H9 (cell line): ENCODE results near the gene GDPD4. TPM values are rescaled to one million over a fixed set of nuclear protein-coding genes. Genes with fewer than 3 reads are reported as not detected.

ENCODE experiments used
- DNase-seq: peaks from one replicate; pipeline ENCODE4 v3.0.0-alpha.2; 2017
- H2AFZ ChIP-seq: one replicate; pipeline ENCODE4 v1.6.1; 2013; ENCODE audit warnings: mild to moderate bottlenecking, low read length, control low read depth, moderate library complexity
- H2AK5ac ChIP-seq: 2 replicates; pipeline ENCODE4 v1.6.1; 2013; ENCODE audit warnings: low read length, control low read depth, mixed read lengths; ENCODE audit not compliant: insufficient read length
- H2BK120ac ChIP-seq: one replicate; pipeline ENCODE4 v1.6.1; 2013; ENCODE audit warnings: low read depth, mild to moderate bottlenecking, low read length, control low read depth, inconsistent platforms; ENCODE audit not compliant: poor library complexity, severe bottlenecking
- H2BK12ac ChIP-seq: 2 replicates; pipeline ENCODE4 v1.6.1; 2013; ENCODE audit warnings: low read length, control low read depth, mixed read lengths, low read depth; ENCODE audit not compliant: insufficient read length
- H2BK15ac ChIP-seq: 2 replicates; pipeline ENCODE4 v1.6.1; 2013; ENCODE audit warnings: low read depth, low read length, control low read depth
- H2BK20ac ChIP-seq: one replicate; pipeline ENCODE4 v1.6.1; 2013; ENCODE audit warnings: low read depth, mild to moderate bottlenecking, low read length, control low read depth, inconsistent platforms; ENCODE audit not compliant: poor library complexity, severe bottlenecking
- H2BK5ac ChIP-seq: 2 replicates; pipeline ENCODE4 v1.6.1; 2013; ENCODE audit warnings: low read length, control low read depth, mixed read lengths; ENCODE audit not compliant: insufficient read length
- H3K14ac ChIP-seq: 2 replicates; pipeline ENCODE4 v1.6.1; 2013; ENCODE audit warnings: low read length, control low read depth; ENCODE audit not compliant: insufficient read depth
- H3K18ac ChIP-seq: 2 replicates; pipeline ENCODE4 v1.6.1; 2013; ENCODE audit warnings: low read depth, mild to moderate bottlenecking, mixed read lengths, low read length, control low read depth; ENCODE audit not compliant: insufficient read length
- H3K23ac ChIP-seq: 2 replicates; pipeline ENCODE4 v1.6.1; 2013; ENCODE audit warnings: low read length, control low read depth, mixed read lengths, low read depth; ENCODE audit not compliant: insufficient read length
- H3K23me2 ChIP-seq: 2 replicates; pipeline ENCODE4 v1.6.1; 2013; ENCODE audit warnings: low read depth, mild to moderate bottlenecking, mixed read lengths, low read length, control low read depth; ENCODE audit not compliant: insufficient read length, poor library complexity, severe bottlenecking
- H3K27ac ChIP-seq: 2 replicates; pipeline ENCODE4 v1.5.1; 2013; ENCODE audit warnings: low read length, control low read depth, mixed read lengths, low read depth; ENCODE audit not compliant: insufficient read length
- H3K27me3 ChIP-seq: 2 replicates; pipeline ENCODE4 v1.6.1; 2013; ENCODE audit warnings: low read length, control low read depth, inconsistent platforms; ENCODE audit not compliant: insufficient read depth
- H3K4ac ChIP-seq: 2 replicates; pipeline ENCODE4 v1.6.1; 2013; ENCODE audit warnings: low read depth, mild to moderate bottlenecking, control low read depth, inconsistent platforms, low read length, moderate library complexity
- H3K4me1 ChIP-seq: 2 replicates; pipeline ENCODE4 v1.6.1; 2013; ENCODE audit warnings: low read length, control low read depth, inconsistent platforms; ENCODE audit not compliant: insufficient read depth
- H3K4me2 ChIP-seq: 2 replicates; pipeline ENCODE4 v1.6.1; 2013; ENCODE audit warnings: low read length, control low read depth, mixed read lengths; ENCODE audit not compliant: insufficient read length, insufficient read depth
- H3K56ac ChIP-seq: 2 replicates; pipeline ENCODE4 v1.6.1; 2013; ENCODE audit warnings: low read depth, mild to moderate bottlenecking, mixed read lengths, low read length, control low read depth; ENCODE audit not compliant: insufficient read length
- H3K79me1 ChIP-seq: 2 replicates; pipeline ENCODE4 v1.6.1; 2013; ENCODE audit warnings: low read depth, mild to moderate bottlenecking, moderate library complexity, low read length, control low read depth, inconsistent platforms; ENCODE audit not compliant: insufficient read depth, poor library complexity, severe bottlenecking
- H3K79me2 ChIP-seq: 2 replicates; pipeline ENCODE4 v1.6.1; 2013; ENCODE audit warnings: low read length, control low read depth, inconsistent platforms; ENCODE audit not compliant: insufficient read depth
- H3K9ac ChIP-seq: 2 replicates; pipeline ENCODE4 v1.6.1; 2013; ENCODE audit warnings: low read length, control low read depth, mixed read lengths; ENCODE audit not compliant: insufficient read length; ENCODE audit errors: extremely low read depth
- H3K9me3 ChIP-seq: one replicate; pipeline ENCODE4 v1.6.1; 2013; ENCODE audit warnings: low read depth, low read length, inconsistent platforms; ENCODE audit not compliant: control insufficient read depth
- H3T11ph ChIP-seq: one replicate; pipeline ENCODE4 v1.6.1; 2013; ENCODE audit warnings: mild to moderate bottlenecking, low read length, control low read depth, inconsistent platforms
- H4K20me1 ChIP-seq: one replicate; pipeline ENCODE4 v1.6.1; 2013; ENCODE audit not compliant: control insufficient read depth, insufficient read length, insufficient read depth
- H4K5ac ChIP-seq: 2 replicates; pipeline ENCODE4 v1.6.1; 2013; ENCODE audit warnings: low read depth, mild to moderate bottlenecking, mixed read lengths, low read length, control low read depth; ENCODE audit not compliant: insufficient read length
- H4K8ac ChIP-seq: replicated peaks from 2 replicates; pipeline ENCODE4 v1.6.1; 2013; ENCODE audit warnings: low read length, control low read depth, mixed read lengths, low read depth; ENCODE audit not compliant: insufficient read length
- H4K91ac ChIP-seq: 2 replicates; pipeline ENCODE4 v1.6.1; 2013; ENCODE audit warnings: low read depth, mild to moderate bottlenecking, moderate library complexity, mixed read lengths, low read length, control low read depth; ENCODE audit not compliant: insufficient read length
- H3K27ac Mint-ChIP-seq, 3 experiments: 2 replicates in 2 of 3; 3 replicates in 1 of 3; pipeline ENCODE4 v1.8.0; 2020 to 2021; ENCODE audit warnings: mixed read lengths in 3 of 3, mild to moderate bottlenecking in 1 of 3, moderate library complexity in 1 of 3
- H3K27me3 Mint-ChIP-seq: 2 replicates; pipeline ENCODE4 v1.8.0; 2021; ENCODE audit warnings: low read depth, mild to moderate bottlenecking, moderate library complexity, mixed read lengths
- H3K36me3 Mint-ChIP-seq, 3 experiments: 2 replicates in 2 of 3; 3 replicates in 1 of 3; pipeline ENCODE4 v1.8.0; 2020 to 2021; ENCODE audit warnings: low read depth in 3 of 3, mixed read lengths in 3 of 3; ENCODE audit not compliant: insufficient read depth in 1 of 3
- H3K4me1 Mint-ChIP-seq, 2 experiments: 2 replicates each; pipeline ENCODE4 v1.8.0; 2020; ENCODE audit warnings: mixed read lengths in 2 of 2
- H3K4me3 Mint-ChIP-seq, 2 experiments: 2 replicates in 1 of 2; 3 replicates in 1 of 2; pipeline ENCODE4 v1.8.0; 2020 to 2021; ENCODE audit warnings: mild to moderate bottlenecking in 2 of 2, mixed read lengths in 2 of 2, moderate library complexity in 1 of 2
- H3K9me3 Mint-ChIP-seq, 2 experiments: 2 replicates in 1 of 2; 3 replicates in 1 of 2; pipeline ENCODE4 v1.8.0; 2020; ENCODE audit warnings: mild to moderate bottlenecking in 2 of 2, mixed read lengths in 2 of 2, moderate library complexity in 1 of 2
- WGBS: extraction: QIAGEN DNeasy Blood & Tissue Kit; methylation state at CpG from one replicate; pipeline ENCODE4 v1.1.7; 2013; ENCODE audit warnings: missing lambda C conversion rate, low lambda C conversion rate, mixed read lengths; ENCODE audit not compliant: insufficient read length; ENCODE audit errors: extremely low coverage; 5-methylcytosine and 5-hydroxymethylcytosine counted together
- total RNA-seq: library from RNA; stranded (reverse); gene quantifications from 2 replicates; pipeline ENCODE4 v1.2.1, GENCODE V29; 2021
- TF ChIP-seq, protein P1 (sequence below): fragments of 200-600 bp; sonication (generic); conservative IDR thresholded peaks from 3 replicates; pipeline ENCODE4 v1.8.0; 2021; ENCODE audit warnings: antibody characterized with exemption, mild to moderate bottlenecking

Gene GDPD4
- total RNA-seq, 1 experiment from 2014 or later = not detected

GRCh38 chr11:77214557-77214956 lies 86.9 kb downstream of the GDPD4 start:
- H4K20me1 ChIP-seq = no peaks in the 10 kb centered on the region
- no peak overlapping the region for H3T11ph ChIP-seq
- Mint-ChIP-seq H3K36me3 (no peaks in the 10 kb centered on the region; a peak in 1 of 7 replicates), H3K27me3 (no peaks in the 10 kb centered on the region; the same call in 1 of the 2 replicates), H3K4me1 (peaks cover 0 to 5% of the 10 kb centered on the region in 2 experiments; a peak in 2 of 4 replicates), H3K9me3 (no peaks in the 10 kb centered on the region), H3K4me3 (no peak overlapping the region), H3K27ac (no peak overlapping the region; a peak in 1 of 7 replicates)
- no peak overlapping the region for H3K14ac ChIP-seq
- no peak overlapping the region for H3K9ac ChIP-seq
- H3K18ac ChIP-seq = no peak overlapping the region
- no peak overlapping the region for H4K5ac ChIP-seq
- DNase-seq = no peak
- H2BK20ac ChIP-seq = no peak overlapping the region
- TF ChIP-seq, protein P1, sequence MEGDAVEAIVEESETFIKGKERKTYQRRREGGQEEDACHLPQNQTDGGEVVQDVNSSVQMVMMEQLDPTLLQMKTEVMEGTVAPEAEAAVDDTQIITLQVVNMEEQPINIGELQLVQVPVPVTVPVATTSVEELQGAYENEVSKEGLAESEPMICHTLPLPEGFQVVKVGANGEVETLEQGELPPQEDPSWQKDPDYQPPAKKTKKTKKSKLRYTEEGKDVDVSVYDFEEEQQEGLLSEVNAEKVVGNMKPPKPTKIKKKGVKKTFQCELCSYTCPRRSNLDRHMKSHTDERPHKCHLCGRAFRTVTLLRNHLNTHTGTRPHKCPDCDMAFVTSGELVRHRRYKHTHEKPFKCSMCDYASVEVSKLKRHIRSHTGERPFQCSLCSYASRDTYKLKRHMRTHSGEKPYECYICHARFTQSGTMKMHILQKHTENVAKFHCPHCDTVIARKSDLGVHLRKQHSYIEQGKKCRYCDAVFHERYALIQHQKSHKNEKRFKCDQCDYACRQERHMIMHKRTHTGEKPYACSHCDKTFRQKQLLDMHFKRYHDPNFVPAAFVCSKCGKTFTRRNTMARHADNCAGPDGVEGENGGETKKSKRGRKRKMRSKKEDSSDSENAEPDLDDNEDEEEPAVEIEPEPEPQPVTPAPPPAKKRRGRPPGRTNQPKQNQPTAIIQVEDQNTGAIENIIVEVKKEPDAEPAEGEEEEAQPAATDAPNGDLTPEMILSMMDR = no peak
- no peak overlapping the region for H4K91ac ChIP-seq
- H2BK15ac ChIP-seq = no peak overlapping the region
- H3K23ac ChIP-seq = no peak overlapping the region
- H3K27ac ChIP-seq = no peak overlapping the region
- H2BK12ac ChIP-seq = no peak overlapping the region
- H3K27me3 ChIP-seq = no peaks in the 10 kb centered on the region
- WGBS = no CpG with 5 or more reads among the region's 9 CpGs
- no peaks in the 10 kb centered on the region for H3K79me1 ChIP-seq
- no peaks in the 10 kb centered on the region for H3K4me1 ChIP-seq
- H3K4ac ChIP-seq = no peak overlapping the region
- H3K56ac ChIP-seq = no peak overlapping the region
- H2AFZ ChIP-seq = no peak overlapping the region
- H2BK120ac ChIP-seq = no peak overlapping the region
- H2BK5ac ChIP-seq = no peak overlapping the region
- no peak overlapping the region for H2AK5ac ChIP-seq
- no peak overlapping the region for H4K8ac ChIP-seq
- no peaks in the 10 kb centered on the region for H3K9me3 ChIP-seq
- H3K4me2 ChIP-seq = no peak overlapping the region
- no peaks in the 10 kb centered on the region for H3K23me2 ChIP-seq
- H3K79me2 ChIP-seq = no peaks in the 10 kb centered on the region
